Erythroblast (primary cell): Measurements from ENCODE around the gene MUC5B.

Experiments
- GATA1 ChIP-seq: IDR thresholded peaks from 2 replicates; pipeline ENCODE4 v1.6.1; 2011; ENCODE audit warnings: low read depth, mild to moderate bottlenecking, control low read depth, low read length, moderate library complexity
- POLR2A ChIP-seq: IDR thresholded peaks from 2 replicates; pipeline ENCODE4 v1.6.1; 2011; ENCODE audit warnings: mild to moderate bottlenecking, low read length

GRCh38 chr11:1194977-1195681 is 27.7 kb upstream of the MUC5B start:
- TF ChIP-seq POLR2A (no peak), GATA1 (no peak)
